Measurements from ENCODE around the gene NR1D1. TPM values are rescaled to one million over a fixed set of nuclear protein-coding genes. Genes with fewer than 3 reads are reported as not detected.
A peak's percentile ranks its signal among the peaks of the same experiment; 100 is the strongest.

The NR1D1 gene
- total RNA-seq, 1 experiment from 2014 or later: 63.7 TPM

DNA sequence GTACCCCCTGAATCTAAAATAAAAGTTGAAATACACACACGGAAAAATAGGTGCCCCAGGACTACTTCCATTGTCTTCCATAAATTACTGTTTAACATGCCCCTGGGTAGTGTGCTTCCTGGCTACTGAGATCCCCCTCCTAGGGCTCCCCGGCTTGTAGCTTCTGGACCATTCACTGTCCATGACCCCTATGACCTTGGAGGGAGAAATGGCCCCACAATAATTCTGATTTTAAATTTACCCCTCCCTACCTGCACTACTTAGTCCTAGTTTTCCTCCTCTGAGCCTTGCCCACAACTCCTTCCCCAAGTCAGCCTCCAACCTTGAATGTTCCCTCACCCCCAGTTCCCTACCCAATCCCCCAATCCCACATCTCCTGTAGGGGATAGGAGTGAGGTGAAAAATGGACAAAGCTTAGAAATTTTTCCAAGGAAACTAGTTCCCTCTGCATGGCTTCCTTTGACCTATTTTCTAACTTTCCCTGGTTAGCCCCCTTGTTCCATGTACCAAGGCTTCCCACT, 11.9 kb upstream of the NR1D1 start:
- DNase-seq (ENCODE audit: low read depth, low spot score) (no peak), ATAC-seq (no peak)
- Histone ChIP-seq H3K4me1 (ENCODE audit: control insufficient read depth in 1 of 2, insufficient read depth in 2 of 2, low read length in 2 of 2) (peaks cover 68 to 81% of the 10 kb centered on the region in 2 experiments), H3K27me3 (ENCODE audit: insufficient read depth, low read length) (no peaks in the 10 kb centered on the region), H3K36me3 (ENCODE audit: control insufficient read depth in 1 of 2, insufficient read depth in 2 of 2, low read length in 2 of 2) (no peaks in the 10 kb centered on the region), H3K4me2 (ENCODE audit: low read length) (peak overlapping the region; percentile 75), H3K9ac (ENCODE audit: low read length) (peak overlapping the region; percentile 43), H3K27ac (ENCODE audit: low read depth, low read length) (peak overlapping the region; percentile 14; the same call in 1 of the 2 replicates), H2AFZ (ENCODE audit: low read depth, low read length, poor library complexity, severe bottlenecking) (peak overlapping the region; percentile 80), H3K79me2 (ENCODE audit: insufficient read depth, low read length) (no peaks in the 10 kb centered on the region), H3K9me2 (ENCODE audit: insufficient read depth) (no peaks in the 10 kb centered on the region), H4K20me1 (ENCODE audit: insufficient read depth) (no peaks in the 10 kb centered on the region), H3K9me3 (ENCODE audit: control insufficient read depth in 1 of 2, insufficient read depth in 1 of 2, low read depth in 1 of 2, low read length in 2 of 2) (no peaks in the 10 kb centered on the region), H3K4me3 (replicated peaks in 1 of 2; ENCODE audit: low read depth in 1 of 2, low read length in 2 of 2) (no peak overlapping the region)
- RAD21 ChIA-PET (ENCODE audit: low non-redundant PET in 1 of 2, low total read pairs in 2 of 2, uncharacterized antibody in 2 of 2, unreplicated experiment in 2 of 2): interaction anchor here (0.8 to 2.2 kb wide), 12 partner anchors 9 to 178 kb away, joined by 3 to 10 read pairs (median 4); partner anchors contain the start of gene NR1D1 (in 2 of the 2)
- POLR2A ChIA-PET: interaction anchor here (1.0 to 8.1 kb wide), 4 partner anchors 11 to 97 kb away, joined by 3 to 160 read pairs (median 7); partner anchors contain the start of genes CASC3, CSF3 and NR1D1
- CTCF ChIA-PET: interaction anchor here (0.6 to 6.3 kb wide), 27 partner anchors 8 to 179 kb away, joined by 3 to 69 read pairs (median 6); partner anchors contain the start of genes CASC3 and NR1D1
- no TSS peak for BruUV-seq (replicated peaks)
- TF ChIP-seq JUND (IDR thresholded peaks at IDR 0.05) (no peak), TCF7L2 (IDR thresholded peaks at IDR 0.05; ENCODE audit: borderline replicate concordance, extremely low read depth, insufficient read depth, insufficient read length) (no peak), SP1 (IDR thresholded peaks at IDR 0.05; ENCODE audit: low read depth) (no peak), ZNF274 (IDR thresholded peaks at IDR 0.05; ENCODE audit: low read depth, low read length) (no peak), POLR2A (IDR thresholded peaks at IDR 0.05; ENCODE audit: borderline replicate concordance, extremely low read depth, insufficient read depth, insufficient read length) (no peak), RAD21 (IDR thresholded peaks at IDR 0.05; ENCODE audit: low read depth) (no peak), EZH2 (IDR thresholded peaks at IDR 0.05) (no peak), ZFX (IDR thresholded peaks at IDR 0.05) (no peak), POLR2AphosphoS5 (IDR thresholded peaks at IDR 0.05; ENCODE audit: low read depth, low read length) (no peak), SIN3A (IDR thresholded peaks at IDR 0.05; ENCODE audit: low read depth) (no peak), SRF (IDR thresholded peaks at IDR 0.05; ENCODE audit: low read depth) (no peak), ELF1 (IDR thresholded peaks at IDR 0.05; ENCODE audit: borderline replicate concordance, low read depth) (no peak), FOSL1 (IDR thresholded peaks at IDR 0.05; ENCODE audit: low read depth) (no peak)
- TF ChIP-seq, protein P1, sequence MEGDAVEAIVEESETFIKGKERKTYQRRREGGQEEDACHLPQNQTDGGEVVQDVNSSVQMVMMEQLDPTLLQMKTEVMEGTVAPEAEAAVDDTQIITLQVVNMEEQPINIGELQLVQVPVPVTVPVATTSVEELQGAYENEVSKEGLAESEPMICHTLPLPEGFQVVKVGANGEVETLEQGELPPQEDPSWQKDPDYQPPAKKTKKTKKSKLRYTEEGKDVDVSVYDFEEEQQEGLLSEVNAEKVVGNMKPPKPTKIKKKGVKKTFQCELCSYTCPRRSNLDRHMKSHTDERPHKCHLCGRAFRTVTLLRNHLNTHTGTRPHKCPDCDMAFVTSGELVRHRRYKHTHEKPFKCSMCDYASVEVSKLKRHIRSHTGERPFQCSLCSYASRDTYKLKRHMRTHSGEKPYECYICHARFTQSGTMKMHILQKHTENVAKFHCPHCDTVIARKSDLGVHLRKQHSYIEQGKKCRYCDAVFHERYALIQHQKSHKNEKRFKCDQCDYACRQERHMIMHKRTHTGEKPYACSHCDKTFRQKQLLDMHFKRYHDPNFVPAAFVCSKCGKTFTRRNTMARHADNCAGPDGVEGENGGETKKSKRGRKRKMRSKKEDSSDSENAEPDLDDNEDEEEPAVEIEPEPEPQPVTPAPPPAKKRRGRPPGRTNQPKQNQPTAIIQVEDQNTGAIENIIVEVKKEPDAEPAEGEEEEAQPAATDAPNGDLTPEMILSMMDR (IDR thresholded peaks at IDR 0.05 in 2 of 3, conservative IDR thresholded peaks at IDR 0.05 in 1 of 3; ENCODE audit: borderline replicate concordance in 1 of 3, insufficient read depth in 1 of 3, low read depth in 2 of 3, low read length in 2 of 3): no peak
- TF ChIP-seq, protein P2, sequence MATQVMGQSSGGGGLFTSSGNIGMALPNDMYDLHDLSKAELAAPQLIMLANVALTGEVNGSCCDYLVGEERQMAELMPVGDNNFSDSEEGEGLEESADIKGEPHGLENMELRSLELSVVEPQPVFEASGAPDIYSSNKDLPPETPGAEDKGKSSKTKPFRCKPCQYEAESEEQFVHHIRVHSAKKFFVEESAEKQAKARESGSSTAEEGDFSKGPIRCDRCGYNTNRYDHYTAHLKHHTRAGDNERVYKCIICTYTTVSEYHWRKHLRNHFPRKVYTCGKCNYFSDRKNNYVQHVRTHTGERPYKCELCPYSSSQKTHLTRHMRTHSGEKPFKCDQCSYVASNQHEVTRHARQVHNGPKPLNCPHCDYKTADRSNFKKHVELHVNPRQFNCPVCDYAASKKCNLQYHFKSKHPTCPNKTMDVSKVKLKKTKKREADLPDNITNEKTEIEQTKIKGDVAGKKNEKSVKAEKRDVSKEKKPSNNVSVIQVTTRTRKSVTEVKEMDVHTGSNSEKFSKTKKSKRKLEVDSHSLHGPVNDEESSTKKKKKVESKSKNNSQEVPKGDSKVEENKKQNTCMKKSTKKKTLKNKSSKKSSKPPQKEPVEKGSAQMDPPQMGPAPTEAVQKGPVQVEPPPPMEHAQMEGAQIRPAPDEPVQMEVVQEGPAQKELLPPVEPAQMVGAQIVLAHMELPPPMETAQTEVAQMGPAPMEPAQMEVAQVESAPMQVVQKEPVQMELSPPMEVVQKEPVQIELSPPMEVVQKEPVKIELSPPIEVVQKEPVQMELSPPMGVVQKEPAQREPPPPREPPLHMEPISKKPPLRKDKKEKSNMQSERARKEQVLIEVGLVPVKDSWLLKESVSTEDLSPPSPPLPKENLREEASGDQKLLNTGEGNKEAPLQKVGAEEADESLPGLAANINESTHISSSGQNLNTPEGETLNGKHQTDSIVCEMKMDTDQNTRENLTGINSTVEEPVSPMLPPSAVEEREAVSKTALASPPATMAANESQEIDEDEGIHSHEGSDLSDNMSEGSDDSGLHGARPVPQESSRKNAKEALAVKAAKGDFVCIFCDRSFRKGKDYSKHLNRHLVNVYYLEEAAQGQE (IDR thresholded peaks at IDR 0.05; ENCODE audit: low read depth): no peak
- TF ChIP-seq, protein P3, sequence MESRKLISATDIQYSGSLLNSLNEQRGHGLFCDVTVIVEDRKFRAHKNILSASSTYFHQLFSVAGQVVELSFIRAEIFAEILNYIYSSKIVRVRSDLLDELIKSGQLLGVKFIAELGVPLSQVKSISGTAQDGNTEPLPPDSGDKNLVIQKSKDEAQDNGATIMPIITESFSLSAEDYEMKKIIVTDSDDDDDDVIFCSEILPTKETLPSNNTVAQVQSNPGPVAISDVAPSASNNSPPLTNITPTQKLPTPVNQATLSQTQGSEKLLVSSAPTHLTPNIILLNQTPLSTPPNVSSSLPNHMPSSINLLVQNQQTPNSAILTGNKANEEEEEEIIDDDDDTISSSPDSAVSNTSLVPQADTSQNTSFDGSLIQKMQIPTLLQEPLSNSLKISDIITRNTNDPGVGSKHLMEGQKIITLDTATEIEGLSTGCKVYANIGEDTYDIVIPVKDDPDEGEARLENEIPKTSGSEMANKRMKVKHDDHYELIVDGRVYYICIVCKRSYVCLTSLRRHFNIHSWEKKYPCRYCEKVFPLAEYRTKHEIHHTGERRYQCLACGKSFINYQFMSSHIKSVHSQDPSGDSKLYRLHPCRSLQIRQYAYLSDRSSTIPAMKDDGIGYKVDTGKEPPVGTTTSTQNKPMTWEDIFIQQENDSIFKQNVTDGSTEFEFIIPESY (IDR thresholded peaks at IDR 0.05; ENCODE audit: extremely low read depth, insufficient replicate concordance, low read length): no peak
- TF ChIP-seq, protein P4, sequence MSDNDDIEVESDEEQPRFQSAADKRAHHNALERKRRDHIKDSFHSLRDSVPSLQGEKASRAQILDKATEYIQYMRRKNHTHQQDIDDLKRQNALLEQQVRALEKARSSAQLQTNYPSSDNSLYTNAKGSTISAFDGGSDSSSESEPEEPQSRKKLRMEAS (IDR thresholded peaks at IDR 0.05): no peak
- TF ChIP-seq, protein P5, sequence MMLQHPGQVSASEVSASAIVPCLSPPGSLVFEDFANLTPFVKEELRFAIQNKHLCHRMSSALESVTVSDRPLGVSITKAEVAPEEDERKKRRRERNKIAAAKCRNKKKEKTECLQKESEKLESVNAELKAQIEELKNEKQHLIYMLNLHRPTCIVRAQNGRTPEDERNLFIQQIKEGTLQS (IDR thresholded peaks at IDR 0.05): no peak
- intact Hi-C loops (cut with micrococcal nuclease): loop anchor here (2.0 kb wide), 1 partner anchor 79 kb away; no protein-coding TSS in a partner anchor
